Activated CD8-positive, alpha-beta memory T cell treated with anti-CD3 and anti-CD28 coated beads for 48 hours (primary cell): ENCODE results near the gene ADGRG6.

Experiments used
- DNase-seq, 3 experiments: peaks; one replicate each; pipeline ENCODE4 v3.0.0-alpha.2; 2020; ENCODE audit warnings: low read depth in 2 of 3, low spot score in 2 of 3

Gene ADGRG6

GRCh38 chr6:142290851-142291250 lies 11.0 kb upstream of the ADGRG6 start:
- no peak for DNase-seq

- DNase-seq: no peak
Measured at GRCh38 chr6:142291512-142291911, 10.3 kb upstream of the ADGRG6 start.

GRCh38 chr6:142292166-142292924 lies 9.5 kb upstream of the ADGRG6 start:
- no peak for DNase-seq

GRCh38 chr6:142293121-142293520 lies 8.7 kb upstream of the ADGRG6 start:
- DNase-seq: no peak

- DNase-seq: no peak
Measured at GRCh38 chr6:142294679-142295078, 7.1 kb upstream of the ADGRG6 start.

- DNase-seq: no peak
Measured at GRCh38 chr6:142296975-142297604, 4.7 kb upstream of the ADGRG6 start.

GRCh38 chr6:142297605-142297995 lies 4.2 kb upstream of the ADGRG6 start:
- DNase-seq: no peak

- DNase-seq: no peak
Measured at GRCh38 chr6:142297996-142298753, 3.6 kb upstream of the ADGRG6 start.

- no peak for DNase-seq
Measured at GRCh38 chr6:142300302-142300701, 1.5 kb upstream of the ADGRG6 start.

- no peak for DNase-seq
Measured at GRCh38 chr6:142300758-142301650, 803 bp upstream of the ADGRG6 start.

GRCh38 chr6:142302421-142303175 lies 791 bp downstream of the ADGRG6 start:
- DNase-seq: no peak

GRCh38 chr6:142303176-142303533 lies 1.3 kb downstream of the ADGRG6 start:
- no peak for DNase-seq

- no peak for DNase-seq
Measured at GRCh38 chr6:142304241-142304640, 2.4 kb downstream of the ADGRG6 start.

GRCh38 chr6:142306736-142307135 lies 4.9 kb downstream of the ADGRG6 start:
- no peak for DNase-seq

- no peak for DNase-seq
Measured at GRCh38 chr6:142307963-142308748, 6.3 kb downstream of the ADGRG6 start.

GRCh38 chr6:142309426-142309825 lies 7.6 kb downstream of the ADGRG6 start:
- DNase-seq: no peak

GRCh38 chr6:142313284-142313683 lies 11.5 kb downstream of the ADGRG6 start:
- no peak for DNase-seq

GRCh38 chr6:142316791-142317368 lies 15.1 kb downstream of the ADGRG6 start:
- DNase-seq: no peak

GRCh38 chr6:142318714-142319113 lies 16.9 kb downstream of the ADGRG6 start:
- DNase-seq: no peak
